ENCODE results near the gene LRMDA.

- TF ChIP-seq CTCF (IDR thresholded peaks at IDR 0.05) (no peak), POLR2A (IDR thresholded peaks at IDR 0.05) (no peak)
These were observed 1022.6 kb downstream of the LRMDA start for GRCh38 chr10:76453997-76454396.
